Esophagus squamous epithelium (tissue), 4 donors: Measurements from ENCODE around the gene TTC8.

Source experiments
- CTCF ChIP-seq, 6 experiments: fragments of 450-650 bp in 4 of 6; fragments of 200-600 bp in 2 of 6; sonication (generic) in 2 of 6; IDR thresholded peaks; one replicate each; pipeline ENCODE4 v1.5.1; 2016 to 2019; ENCODE audit warnings: antibody characterized with exemption in 6 of 6, mild to moderate bottlenecking in 4 of 6, moderate library complexity in 4 of 6
- POLR2A ChIP-seq, 4 donors: fragments of 450-650 bp; IDR thresholded peaks; one replicate each; pipeline ENCODE4 v1.6.1; 2017; ENCODE audit warnings: antibody characterized with exemption in 4 of 4, mild to moderate bottlenecking in 4 of 4, moderate library complexity in 3 of 4

GRCh38 chr14:88852632-88853031 is 28.2 kb downstream of the TTC8 start:
- no peak for TF ChIP-seq CTCF (IDR thresholded peaks at IDR 0.05)
- no peak for TF ChIP-seq POLR2A (IDR thresholded peaks at IDR 0.05)
